Stimulated activated CD4-positive, alpha-beta T cell treated with anti-CD3 and anti-CD28 coated beads, Interleukin-15, amount 100 ng/mL, for 24 hours (primary cell): ENCODE data around the gene SLC6A8.
"Not testable (repeated sequence)": the region's sequence is repeated elsewhere in the genome, so short reads cannot be mapped to it uniquely, and the experiment has no call there.

Experiments used
- DNase-seq: peaks from one replicate; pipeline ENCODE4 v3.0.0-alpha.2; 2020

Gene SLC6A8

GRCh38 chrX:153672531-153673427, 14.9 kb upstream of the SLC6A8 start:
- no peak for DNase-seq

GRCh38 chrX:153673428-153674218, 14.1 kb upstream of the SLC6A8 start, which contains the start of gene PNCK:
Gene PNCK, minus strand, starts transcription at chrX:153673813. Its CDS starts 737 bp downstream, at chrX:153673076.
- no peak for DNase-seq

GRCh38 chrX:153674219-153674851, 13.4 kb upstream of the SLC6A8 start:
- DNase-seq: no peak

DNA sequence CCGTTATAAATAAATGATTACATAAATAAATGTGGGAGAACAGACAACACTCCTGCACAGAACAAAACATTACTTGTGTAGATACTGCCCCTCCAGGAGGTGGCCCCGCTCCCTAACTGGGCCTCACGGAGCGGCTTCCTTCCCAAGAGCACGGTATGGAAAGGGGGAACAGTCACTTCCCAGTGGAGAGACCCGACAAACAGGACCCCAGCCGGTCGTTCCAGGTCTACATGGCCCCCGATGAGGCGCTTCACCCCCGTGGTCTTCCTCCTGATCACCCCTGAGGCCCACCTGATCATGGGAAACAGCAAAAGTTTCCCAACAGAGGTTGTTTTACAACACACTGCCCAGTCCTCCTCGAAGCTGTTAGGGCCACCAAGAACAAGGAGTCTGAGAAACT, 6.6 kb upstream of the SLC6A8 start:
- DNase-seq: no peak

GRCh38 chrX:153683486-153683885, 4.2 kb upstream of the SLC6A8 start:
- DNase-seq: not testable (repeated sequence)

GRCh38 chrX:153684467-153685155, 3.1 kb upstream of the SLC6A8 start:
- no peak for DNase-seq

DNA sequence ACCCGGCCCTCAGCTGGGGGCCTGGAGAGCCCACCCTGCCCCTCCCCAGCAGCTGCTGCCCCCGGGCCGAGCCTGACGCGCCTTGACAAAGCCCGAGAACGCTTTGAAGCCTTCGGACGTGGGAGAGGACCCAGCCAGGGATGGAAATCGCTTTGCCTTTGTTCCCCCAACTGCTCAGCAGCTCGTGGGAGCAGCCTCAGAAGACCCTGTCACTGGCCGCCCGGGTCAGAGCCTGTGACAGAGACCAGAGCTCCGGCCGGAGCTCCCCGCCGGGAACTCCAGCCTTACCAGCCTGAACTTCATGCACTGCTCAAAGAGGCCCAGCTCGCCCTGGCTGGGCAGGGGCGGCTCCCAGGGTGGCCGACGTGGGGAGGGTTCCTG, 2.6 kb upstream of the SLC6A8 start:
- no peak for DNase-seq

DNA sequence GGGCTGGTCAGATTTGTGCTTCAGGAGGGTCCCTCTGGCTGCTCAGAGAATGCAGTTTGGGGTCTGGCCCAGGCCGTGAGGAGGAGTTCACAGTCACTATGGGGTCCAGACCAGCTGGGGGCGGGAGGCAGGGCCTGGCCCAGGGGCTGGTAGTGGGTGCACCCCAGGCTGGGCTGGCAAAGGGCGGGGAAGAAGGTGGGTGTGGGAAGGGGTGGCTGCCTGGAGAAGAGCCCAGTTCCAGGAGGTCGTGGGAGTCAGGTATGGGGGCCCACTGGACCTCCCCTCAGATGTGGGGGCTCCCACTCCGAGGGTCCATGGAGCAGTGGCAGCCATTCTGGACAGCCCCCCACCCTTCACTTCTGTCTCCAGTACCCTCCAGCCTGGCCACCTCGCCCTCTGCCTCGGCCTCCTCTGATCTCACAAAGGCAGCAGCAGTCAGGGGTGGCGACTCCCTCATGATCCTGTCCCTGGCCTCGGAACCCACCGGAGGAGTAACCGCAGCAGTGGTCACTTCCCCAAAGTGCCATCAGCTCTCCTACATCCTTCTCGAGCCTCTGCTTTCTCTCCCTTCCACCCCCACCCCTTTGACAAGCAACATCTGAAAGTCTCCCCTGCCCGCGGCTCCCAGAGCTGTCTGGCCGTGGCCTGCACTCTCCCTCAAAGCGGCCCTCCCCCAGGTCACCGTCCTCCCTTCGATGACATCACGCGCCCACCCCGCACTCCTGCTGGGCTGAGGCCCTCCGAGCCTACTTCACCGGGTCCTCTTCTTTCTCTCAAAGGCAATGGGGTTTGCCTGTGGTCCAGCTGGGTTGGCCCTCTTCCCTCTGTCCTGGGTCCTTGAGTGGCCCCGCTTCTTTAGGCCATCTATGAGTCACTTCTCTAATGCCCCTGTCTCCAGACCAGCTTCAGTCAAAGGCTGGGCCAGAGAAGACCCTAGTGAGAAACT, 1.7 kb upstream of the SLC6A8 start:
- DNase-seq: no peak

DNA sequence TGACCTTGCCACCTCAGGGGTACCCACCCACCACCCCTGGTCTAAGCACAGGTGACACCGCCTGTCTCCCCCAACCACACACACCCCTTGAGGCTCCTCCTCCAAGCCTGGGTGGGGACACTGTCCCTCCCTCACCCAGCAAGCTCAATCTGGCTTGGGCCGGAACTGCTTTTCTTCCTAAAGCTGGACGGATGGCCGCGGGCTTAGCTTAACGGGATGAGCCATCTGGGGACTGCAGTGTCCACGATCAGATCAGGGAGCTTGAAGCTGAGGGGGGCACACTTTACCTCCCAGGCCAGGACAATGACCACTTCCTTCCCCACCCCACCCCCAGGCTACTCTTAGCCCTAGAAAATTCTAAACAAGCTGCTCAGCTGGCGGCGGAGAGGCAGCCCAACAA, 1.0 kb upstream of the SLC6A8 start:
- DNase-seq: no peak

DNA sequence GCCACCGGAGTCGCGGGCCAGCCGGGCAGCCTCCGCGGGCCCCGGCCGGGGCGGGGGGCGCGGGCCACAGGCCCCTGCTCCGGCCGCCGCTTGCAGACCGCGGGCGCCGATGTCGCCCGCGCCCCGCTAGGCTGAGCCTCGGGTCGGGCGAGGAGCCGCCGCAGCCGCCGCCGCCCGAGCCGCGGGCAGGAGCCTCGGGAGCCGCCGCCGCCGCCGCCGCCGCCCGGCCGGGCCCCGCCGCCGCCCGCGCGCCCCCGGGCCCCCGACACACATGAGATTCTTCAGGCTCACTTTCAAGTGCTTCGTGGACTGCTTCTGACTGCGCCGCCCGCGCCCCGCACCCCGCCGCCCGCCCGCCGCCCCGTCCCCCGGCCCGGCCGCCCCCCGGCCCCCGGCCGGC, 345 bp downstream of the SLC6A8 start:
- DNase-seq: no peak

- DNase-seq: no peak
Observed at GRCh38 chrX:153688506-153688905, 780 bp downstream of the SLC6A8 start.

DNA sequence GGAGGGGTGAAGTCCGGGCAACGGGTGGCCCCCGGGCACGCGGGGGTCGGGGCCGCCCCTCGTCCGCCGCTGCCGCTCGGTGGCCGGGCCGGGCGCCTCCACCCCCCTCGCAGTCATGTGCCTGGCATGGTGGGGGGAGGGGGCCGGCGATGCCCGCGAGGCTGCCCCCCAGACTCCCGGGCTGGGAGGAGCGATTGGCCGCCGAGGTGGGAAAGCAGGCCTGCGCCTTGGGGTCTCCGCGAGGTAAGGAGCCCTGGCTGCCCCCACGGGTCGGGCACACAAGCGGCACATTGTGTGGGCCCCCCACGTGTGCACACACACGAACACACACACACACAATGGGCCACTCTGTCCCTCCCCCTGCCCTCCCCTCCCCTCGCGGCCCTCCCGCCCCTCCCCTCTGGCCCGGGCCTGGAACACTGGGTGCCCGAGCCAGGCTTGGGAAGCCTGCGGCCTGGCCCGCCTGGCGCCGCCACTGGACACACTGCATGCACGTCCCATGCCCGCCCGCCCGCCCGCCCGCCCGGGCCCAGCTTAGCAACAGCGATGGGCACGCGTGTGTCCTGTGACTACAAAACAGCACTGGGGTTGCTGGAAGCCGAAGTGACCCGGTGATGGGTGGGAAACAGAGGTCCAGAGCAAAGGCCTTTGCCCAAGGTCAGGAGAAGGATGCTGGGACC, 1.3 kb downstream of the SLC6A8 start:
- DNase-seq: no peak

DNA sequence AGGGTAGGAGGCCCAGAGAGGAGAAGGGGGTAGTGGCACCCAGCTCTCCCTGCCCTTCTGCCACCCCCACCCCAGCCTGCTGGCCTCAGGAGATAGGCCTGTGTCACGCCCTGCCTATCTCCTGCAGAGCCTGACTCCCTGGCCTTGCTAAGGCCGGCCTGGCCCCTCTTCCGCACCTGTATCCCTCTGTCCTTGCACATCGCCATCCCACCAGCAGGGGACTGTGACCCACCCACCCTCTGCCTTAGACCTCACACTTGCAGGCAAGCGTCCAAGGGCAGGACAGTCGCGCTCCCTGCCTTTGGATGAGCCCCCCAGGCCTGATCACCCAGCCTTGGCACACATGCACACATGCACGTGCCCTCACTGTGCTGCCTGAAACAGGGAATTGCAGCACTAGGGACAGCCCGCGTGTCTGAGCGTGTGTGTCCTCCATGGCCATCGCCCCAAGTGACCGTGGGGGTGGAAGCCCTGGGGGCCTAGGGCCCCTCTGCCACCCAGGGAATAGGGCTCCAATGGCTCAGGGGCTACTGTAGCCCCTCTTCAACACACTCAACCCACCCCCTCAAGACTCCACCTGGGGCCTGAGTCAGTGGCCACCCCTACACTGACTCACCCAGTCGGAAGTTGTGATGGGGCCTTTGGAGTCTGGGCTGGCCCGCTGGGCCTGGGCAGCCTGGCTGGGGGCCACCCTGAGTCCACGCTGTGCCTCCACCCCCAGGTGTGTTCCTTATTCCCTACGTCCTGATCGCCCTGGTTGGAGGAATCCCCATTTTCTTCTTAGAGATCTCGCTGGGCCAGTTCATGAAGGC, 2.1 kb downstream of the SLC6A8 start:
- no peak for DNase-seq

DNA sequence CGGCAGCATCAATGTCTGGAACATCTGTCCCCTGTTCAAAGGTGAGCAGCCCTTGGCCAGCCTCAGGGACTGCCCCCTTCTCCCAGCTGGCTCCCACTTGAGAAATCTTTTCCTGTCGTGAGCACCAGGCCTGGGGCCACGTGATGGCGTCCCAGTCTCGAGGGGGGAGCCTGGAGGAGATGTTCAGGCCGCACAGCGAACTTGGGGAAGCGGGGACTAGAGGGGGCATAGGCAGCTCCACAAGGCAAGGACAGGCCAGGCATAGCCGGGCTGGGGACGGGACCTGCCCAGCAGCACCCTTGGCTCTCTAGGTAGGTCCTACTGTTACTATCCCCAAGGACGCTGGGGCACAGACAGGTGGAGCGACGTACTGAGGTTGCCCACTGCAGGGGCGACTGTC, 2.7 kb downstream of the SLC6A8 start:
- DNase-seq: no peak

DNA sequence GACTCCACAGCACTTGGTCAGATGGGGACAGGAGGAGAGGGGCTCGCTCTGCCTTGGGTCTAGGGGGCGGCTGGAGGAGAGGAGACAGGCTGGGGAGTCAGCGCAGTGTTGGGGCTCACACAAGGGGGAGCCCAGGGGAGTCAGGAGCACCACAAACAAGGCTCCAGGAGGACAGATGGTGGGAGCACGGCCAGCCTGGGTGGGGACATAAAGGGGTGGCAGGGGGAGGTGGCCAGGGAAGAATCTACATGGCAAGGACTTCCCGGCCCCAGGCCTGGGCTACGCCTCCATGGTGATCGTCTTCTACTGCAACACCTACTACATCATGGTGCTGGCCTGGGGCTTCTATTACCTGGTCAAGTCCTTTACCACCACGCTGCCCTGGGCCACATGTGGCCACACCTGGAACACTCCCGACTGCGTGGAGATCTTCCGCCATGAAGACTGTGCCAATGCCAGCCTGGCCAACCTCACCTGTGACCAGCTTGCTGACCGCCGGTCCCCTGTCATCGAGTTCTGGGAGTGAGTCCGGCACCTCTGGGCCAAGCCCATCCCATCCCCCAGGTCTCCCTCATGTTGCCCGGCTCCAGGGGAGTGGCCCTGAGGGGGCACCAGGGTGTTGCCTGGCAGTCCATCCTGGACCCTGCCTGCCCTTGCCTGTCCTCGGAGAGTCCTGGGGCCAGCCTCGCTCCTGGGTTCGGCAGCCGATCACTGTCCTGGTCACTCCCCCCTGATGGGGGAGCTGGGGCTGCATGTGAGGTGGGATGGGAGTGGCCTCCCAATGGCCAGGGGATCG, 3.5 kb downstream of the SLC6A8 start:
- DNase-seq: not testable (repeated sequence)

DNA sequence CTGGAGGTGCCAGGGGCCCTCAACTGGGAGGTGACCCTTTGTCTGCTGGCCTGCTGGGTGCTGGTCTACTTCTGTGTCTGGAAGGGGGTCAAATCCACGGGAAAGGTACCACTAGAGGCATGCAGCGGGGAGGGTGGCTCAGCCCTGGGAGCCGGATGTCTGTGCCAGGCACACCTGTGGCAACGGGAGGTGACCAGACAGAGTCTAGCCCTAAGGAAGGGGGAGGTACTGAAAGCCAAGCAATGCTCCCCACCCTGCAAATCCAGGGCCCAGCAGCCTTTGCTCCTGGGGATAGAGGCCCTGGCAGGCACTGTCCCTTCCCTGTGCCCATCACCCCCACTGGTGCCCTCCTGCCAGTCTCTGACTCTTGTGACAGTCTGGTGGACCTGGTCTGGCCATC, 4.3 kb downstream of the SLC6A8 start:
- DNase-seq: no peak

DNA sequence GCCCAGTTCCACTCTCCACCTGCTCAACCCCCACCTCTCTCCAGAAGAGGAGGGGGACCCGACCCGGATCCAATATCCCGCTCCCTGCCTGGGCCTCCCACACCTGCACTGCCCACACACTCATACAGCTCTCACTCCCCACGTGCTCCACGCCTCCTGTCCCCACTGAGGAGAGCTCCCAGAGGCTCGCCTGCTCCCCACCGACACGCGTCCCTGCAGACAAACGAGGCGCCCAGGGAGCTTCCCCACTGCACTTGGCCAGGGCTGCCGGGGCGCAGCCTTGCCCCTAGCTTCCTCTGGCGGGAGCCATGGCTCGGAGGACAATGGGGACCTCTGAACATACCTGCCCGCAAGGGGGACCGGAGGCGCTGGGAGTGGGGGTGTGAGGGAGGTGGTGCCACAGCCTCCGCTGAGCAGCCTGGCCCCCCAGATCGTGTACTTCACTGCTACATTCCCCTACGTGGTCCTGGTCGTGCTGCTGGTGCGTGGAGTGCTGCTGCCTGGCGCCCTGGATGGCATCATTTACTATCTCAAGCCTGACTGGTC, 5.0 kb downstream of the SLC6A8 start:
- no peak for DNase-seq

GRCh38 chrX:153693216-153694086, 5.7 kb downstream of the SLC6A8 start:
- no peak for DNase-seq
